Measurements from ENCODE around the gene SPRYD3. TPM values are rescaled to one million over a fixed set of nuclear protein-coding genes. Genes with fewer than 3 reads are reported as not detected.
A peak's percentile ranks its signal among the peaks of the same experiment; 100 is the strongest.

SPRYD3 gene, protein sequence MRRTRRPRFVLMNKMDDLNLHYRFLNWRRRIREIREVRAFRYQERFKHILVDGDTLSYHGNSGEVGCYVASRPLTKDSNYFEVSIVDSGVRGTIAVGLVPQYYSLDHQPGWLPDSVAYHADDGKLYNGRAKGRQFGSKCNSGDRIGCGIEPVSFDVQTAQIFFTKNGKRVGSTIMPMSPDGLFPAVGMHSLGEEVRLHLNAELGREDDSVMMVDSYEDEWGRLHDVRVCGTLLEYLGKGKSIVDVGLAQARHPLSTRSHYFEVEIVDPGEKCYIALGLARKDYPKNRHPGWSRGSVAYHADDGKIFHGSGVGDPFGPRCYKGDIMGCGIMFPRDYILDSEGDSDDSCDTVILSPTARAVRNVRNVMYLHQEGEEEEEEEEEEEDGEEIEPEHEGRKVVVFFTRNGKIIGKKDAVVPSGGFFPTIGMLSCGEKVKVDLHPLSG
- total RNA-seq (9.1 TPM), polyA plus RNA-seq (17.3 TPM)
- long read RNA-seq, donor 1 = 0 reads
- long read RNA-seq, donor 2 = 0 reads
- long read RNA-seq, donor 3, transcript SPRYD3-201 (11 exons, 2,932 nt) = major isoform, 6 of 6 reads
- long read RNA-seq, donor 3, partial matches to known transcripts = 0 of 6 reads
- long read RNA-seq, donor 3, other reads (novel, unspliced or antisense) = 0 of 6 reads
- long read RNA-seq, donor 4, partial matches to known transcripts = 0 of 3 reads
- long read RNA-seq, donor 4, other reads (novel, unspliced or antisense) = 0 of 3 reads
- long read RNA-seq, donor 5, partial matches to known transcripts = 0 of 4 reads
- long read RNA-seq, donor 5, other reads (novel, unspliced or antisense) = 0 of 4 reads
- long read RNA-seq, donor 6, partial matches to known transcripts = 0 of 2 reads
- long read RNA-seq, donor 6, other reads (novel, unspliced or antisense) = 0 of 2 reads
- long read RNA-seq, donor 7, partial matches to known transcripts = 0 of 2 reads
- long read RNA-seq, donor 7, other reads (novel, unspliced or antisense) = 0 of 2 reads
- long read RNA-seq, donor 8, partial matches to known transcripts = 0 of 3 reads
- long read RNA-seq, donor 8, other reads (novel, unspliced or antisense) = 0 of 3 reads
- long read RNA-seq, donor 9, partial matches to known transcripts = 0 of 1 reads
- long read RNA-seq, donor 9, other reads (novel, unspliced or antisense) = 0 of 1 reads
- long read RNA-seq, donor 10, partial matches to known transcripts = 0 of 1 reads
- long read RNA-seq, donor 10, other reads (novel, unspliced or antisense) = 0 of 1 reads

DNA sequence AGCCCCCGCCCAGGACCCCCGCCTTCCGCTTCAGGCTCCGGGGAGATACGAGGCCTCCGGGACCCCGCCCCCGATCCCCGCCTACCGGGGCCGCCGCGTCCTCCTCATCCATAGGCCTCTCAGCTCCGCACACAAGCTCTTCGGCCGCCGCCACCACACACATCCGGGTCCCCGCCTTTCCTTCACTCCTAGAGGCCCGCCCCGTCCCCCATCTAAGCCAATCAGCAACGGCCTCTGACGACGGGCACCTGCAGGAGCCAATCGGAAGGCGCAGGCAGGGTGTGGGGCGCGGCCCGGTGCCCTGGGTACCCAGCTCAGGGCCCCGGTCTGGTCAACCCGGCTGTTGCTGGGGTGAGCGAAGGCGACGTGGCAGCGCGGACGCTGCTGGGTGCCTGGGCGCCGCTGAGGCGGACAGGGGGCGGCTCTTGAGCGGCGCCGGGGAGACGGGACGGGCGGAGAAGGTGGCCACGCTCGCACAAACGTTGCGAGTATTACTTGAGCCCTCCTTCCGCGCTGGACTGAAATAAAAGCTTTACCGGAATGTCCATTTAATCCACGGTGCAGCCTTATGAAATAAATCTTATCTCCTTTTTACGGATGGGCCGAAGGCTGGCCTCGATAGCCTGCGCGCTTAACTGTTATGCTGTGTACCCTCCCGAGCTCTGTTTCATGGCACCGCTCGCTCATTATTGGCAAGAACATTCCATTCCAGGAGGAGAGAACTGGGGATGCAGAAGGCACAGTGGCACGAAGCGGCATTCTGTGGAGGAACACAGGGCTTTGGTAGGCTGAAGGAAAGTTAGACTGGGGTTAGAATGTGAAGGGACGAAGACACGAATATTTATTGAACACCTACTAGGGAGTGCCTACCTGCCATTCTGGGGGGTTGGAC is at the start of gene SPRYD3:
Gene SPRYD3, minus strand, starts transcription at position 165 of the 892 bp plus-strand sequence. Its CDS starts 57 bp downstream, at position 108.
- peak; percentile 77 to 98 (median 94) for DNase-seq (ENCODE audit: low read depth in 6 of 9, low spot score in 9 of 9)
- H3K27ac ChIP-seq (ENCODE audit: low read depth in 1 of 2, low read length in 1 of 2) = peak within 1 kb of the TSS; percentile 74 to 94
- no peaks in the 10 kb centered on the region for H3K27me3 ChIP-seq (ENCODE audit: control insufficient read depth in 2 of 2, insufficient read depth in 1 of 2, low read length in 1 of 2)
- 5% methylated on average over 67 of the region's 67 CpGs for WGBS
- H3K36me3 ChIP-seq (ENCODE audit: control insufficient read depth in 2 of 2, insufficient read depth in 2 of 2, low read length in 1 of 2) = peaks cover 18 to 26% of the 10 kb centered on the region in 2 donors
- H3K4me3 ChIP-seq (ENCODE audit: low read length in 2 of 2) = peak within 1 kb of the TSS; percentile 66 to 84
- peaks cover 7 to 18% of the 10 kb centered on the region in 2 donors for H3K4me1 ChIP-seq (ENCODE audit: control insufficient read depth in 2 of 2, insufficient read depth in 2 of 2, low read length in 2 of 2)
- no peaks in the 10 kb centered on the region for H3K9me3 ChIP-seq (ENCODE audit: control insufficient read depth in 2 of 2, insufficient read depth in 1 of 2, low read length in 1 of 2)

DNA sequence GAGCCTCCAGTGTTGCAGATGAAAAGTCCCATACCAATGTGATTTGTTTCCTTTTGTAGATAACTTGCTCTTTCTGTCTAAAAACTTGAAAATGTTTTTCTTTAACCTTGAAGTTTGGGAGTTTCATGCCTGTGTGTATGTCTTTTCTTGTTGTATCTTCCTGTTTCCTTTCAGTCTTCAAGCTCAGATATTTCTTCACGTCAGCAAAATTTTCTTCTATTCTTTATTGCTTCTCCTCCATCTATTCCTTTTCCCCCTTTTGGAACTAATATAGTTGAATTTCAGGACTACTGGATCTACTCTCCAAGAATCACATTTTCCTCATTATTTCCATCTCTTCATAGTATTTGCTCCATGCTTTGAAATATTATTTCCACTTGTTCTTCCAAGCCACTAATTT is 48.0 kb upstream of the SPRYD3 start:
- Histone ChIP-seq H3K36me3 (ENCODE audit: control insufficient read depth in 2 of 2, insufficient read depth in 2 of 2, low read length in 1 of 2) (no peaks in the 10 kb centered on the region), H3K4me1 (ENCODE audit: control insufficient read depth in 2 of 2, insufficient read depth in 2 of 2, low read length in 2 of 2) (no peaks in the 10 kb centered on the region), H3K27me3 (ENCODE audit: control insufficient read depth in 2 of 2, insufficient read depth in 1 of 2, low read length in 1 of 2) (no peaks in the 10 kb centered on the region), H3K4me3 (ENCODE audit: low read length in 2 of 2) (no peak overlapping the region), H3K9me3 (ENCODE audit: control insufficient read depth in 2 of 2, insufficient read depth in 1 of 2, low read length in 1 of 2) (no peaks in the 10 kb centered on the region), H3K27ac (ENCODE audit: low read depth in 1 of 2, low read length in 1 of 2) (no peak overlapping the region)
- WGBS = 89% methylated on average over 1 of the region's 1 CpG
- DNase-seq (ENCODE audit: low read depth in 6 of 9, low spot score in 9 of 9) = no peak

DNA sequence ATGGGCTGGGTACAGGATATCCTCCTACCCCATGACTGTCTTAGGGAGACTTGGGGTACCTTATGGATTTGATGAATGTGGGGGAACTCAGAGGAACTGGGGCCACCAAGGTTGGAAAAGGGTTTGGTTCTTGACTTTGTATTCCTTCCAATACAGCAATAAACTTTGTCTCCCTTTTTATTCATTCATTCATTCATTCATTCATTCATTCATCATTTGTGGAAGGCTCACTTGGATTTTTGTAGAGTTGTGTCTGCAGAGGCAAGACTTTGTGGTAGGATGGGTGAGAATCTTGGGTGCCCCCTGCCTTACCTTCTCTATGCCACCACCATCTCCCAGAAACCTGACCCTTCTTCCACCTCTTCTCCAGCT is 45.1 kb upstream of the SPRYD3 start:
- Histone ChIP-seq H3K27ac (ENCODE audit: low read depth in 1 of 2, low read length in 1 of 2) (no peak overlapping the region), H3K36me3 (ENCODE audit: control insufficient read depth in 2 of 2, insufficient read depth in 2 of 2, low read length in 1 of 2) (no peaks in the 10 kb centered on the region)

DNA sequence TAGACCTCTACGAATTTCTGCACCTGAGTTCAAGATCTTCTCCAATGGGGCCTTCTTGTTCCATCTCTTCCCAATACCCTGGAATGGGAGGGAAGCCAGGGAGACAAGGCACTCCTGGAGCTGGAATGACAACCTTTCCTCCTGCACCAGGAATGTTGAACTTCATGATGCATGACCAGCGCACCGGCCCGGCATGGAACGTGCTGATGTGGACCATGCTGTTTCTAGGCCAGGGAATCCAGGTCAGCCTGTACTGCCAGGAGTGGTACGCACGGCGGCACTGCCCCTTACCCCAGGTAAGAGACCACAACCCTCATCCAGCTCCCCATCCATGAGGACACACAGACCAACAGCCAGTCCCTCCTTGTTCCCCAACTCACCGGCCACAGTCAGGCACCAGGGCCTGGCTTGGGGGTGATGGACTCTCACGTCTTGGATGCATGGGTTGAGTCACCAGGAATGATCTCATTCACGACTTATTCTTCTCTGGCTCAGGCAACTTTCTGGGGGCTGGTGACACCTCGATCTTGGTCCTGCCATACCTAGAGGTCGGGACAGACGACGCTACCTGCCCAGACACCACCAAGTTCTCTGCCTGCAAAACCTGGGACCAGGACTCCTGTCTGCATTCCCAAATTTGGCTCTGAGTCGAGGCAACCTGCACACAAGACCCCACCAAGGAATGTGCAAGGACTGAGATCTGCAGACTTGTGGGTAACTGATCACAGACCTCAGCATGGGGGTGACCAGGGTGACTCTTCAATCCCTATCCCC is 44.6 kb upstream of the SPRYD3 start:
- Histone ChIP-seq H3K27me3 (ENCODE audit: control insufficient read depth in 2 of 2, insufficient read depth in 1 of 2, low read length in 1 of 2) (no peaks in the 10 kb centered on the region), H3K9me3 (ENCODE audit: control insufficient read depth in 2 of 2, insufficient read depth in 1 of 2, low read length in 1 of 2) (no peaks in the 10 kb centered on the region), H3K36me3 (ENCODE audit: control insufficient read depth in 2 of 2, insufficient read depth in 2 of 2, low read length in 1 of 2) (no peaks in the 10 kb centered on the region), H3K27ac (ENCODE audit: low read depth in 1 of 2, low read length in 1 of 2) (no peak overlapping the region), H3K4me1 (ENCODE audit: control insufficient read depth in 2 of 2, insufficient read depth in 2 of 2, low read length in 2 of 2) (no peaks in the 10 kb centered on the region), H3K4me3 (ENCODE audit: low read length in 2 of 2) (no peak overlapping the region)
- WGBS = 97% methylated on average over 16 of the region's 16 CpGs
- no peak for DNase-seq (ENCODE audit: low read depth in 6 of 9, low spot score in 9 of 9)

More for the DNA sequence above, 45.1 kb upstream of the SPRYD3 start:
- Histone ChIP-seq H3K27me3 (ENCODE audit: control insufficient read depth in 2 of 2, insufficient read depth in 1 of 2, low read length in 1 of 2) (no peaks in the 10 kb centered on the region), H3K4me1 (ENCODE audit: control insufficient read depth in 2 of 2, insufficient read depth in 2 of 2, low read length in 2 of 2) (no peaks in the 10 kb centered on the region), H3K9me3 (ENCODE audit: control insufficient read depth in 2 of 2, insufficient read depth in 1 of 2, low read length in 1 of 2) (no peaks in the 10 kb centered on the region), H3K4me3 (ENCODE audit: low read length in 2 of 2) (no peak overlapping the region)
- no peak for DNase-seq (ENCODE audit: low read depth in 6 of 9, low spot score in 9 of 9)

DNA sequence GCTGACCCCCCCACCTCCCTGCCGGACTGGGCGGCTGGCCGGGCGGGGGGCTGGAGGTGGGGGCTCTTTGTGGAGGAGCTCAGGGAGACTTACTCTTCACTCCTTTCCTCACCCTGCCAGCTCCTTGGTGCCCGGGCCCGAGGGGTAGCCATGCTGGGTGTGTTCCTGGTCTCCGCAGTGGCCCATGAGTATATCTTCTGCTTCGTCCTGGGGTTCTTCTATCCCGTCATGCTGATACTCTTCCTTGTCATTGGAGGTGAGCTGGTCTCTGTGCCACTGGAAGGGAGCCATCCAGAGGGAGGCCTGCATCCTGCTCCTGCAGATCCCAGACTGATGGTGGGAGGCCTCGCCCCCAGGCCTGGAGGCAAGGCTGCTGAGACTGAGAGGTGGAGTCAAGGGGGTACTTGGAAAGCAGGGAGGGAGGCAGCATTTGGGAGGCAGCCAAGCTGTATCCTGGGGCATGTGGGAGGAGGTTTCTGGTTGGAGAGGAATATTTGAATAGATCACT is 43.8 kb upstream of the SPRYD3 start:
- WGBS = 97% methylated on average over 10 of the region's 10 CpGs
- Histone ChIP-seq H3K27me3 (ENCODE audit: control insufficient read depth in 2 of 2, insufficient read depth in 1 of 2, low read length in 1 of 2) (no peaks in the 10 kb centered on the region), H3K4me1 (ENCODE audit: control insufficient read depth in 2 of 2, insufficient read depth in 2 of 2, low read length in 2 of 2) (no peaks in the 10 kb centered on the region), H3K27ac (ENCODE audit: low read depth in 1 of 2, low read length in 1 of 2) (no peak overlapping the region), H3K9me3 (ENCODE audit: control insufficient read depth in 2 of 2, insufficient read depth in 1 of 2, low read length in 1 of 2) (no peaks in the 10 kb centered on the region), H3K4me3 (ENCODE audit: low read length in 2 of 2) (no peak overlapping the region), H3K36me3 (ENCODE audit: control insufficient read depth in 2 of 2, insufficient read depth in 2 of 2, low read length in 1 of 2) (no peaks in the 10 kb centered on the region)
- DNase-seq (ENCODE audit: low read depth in 6 of 9, low spot score in 9 of 9) = no peak

DNA sequence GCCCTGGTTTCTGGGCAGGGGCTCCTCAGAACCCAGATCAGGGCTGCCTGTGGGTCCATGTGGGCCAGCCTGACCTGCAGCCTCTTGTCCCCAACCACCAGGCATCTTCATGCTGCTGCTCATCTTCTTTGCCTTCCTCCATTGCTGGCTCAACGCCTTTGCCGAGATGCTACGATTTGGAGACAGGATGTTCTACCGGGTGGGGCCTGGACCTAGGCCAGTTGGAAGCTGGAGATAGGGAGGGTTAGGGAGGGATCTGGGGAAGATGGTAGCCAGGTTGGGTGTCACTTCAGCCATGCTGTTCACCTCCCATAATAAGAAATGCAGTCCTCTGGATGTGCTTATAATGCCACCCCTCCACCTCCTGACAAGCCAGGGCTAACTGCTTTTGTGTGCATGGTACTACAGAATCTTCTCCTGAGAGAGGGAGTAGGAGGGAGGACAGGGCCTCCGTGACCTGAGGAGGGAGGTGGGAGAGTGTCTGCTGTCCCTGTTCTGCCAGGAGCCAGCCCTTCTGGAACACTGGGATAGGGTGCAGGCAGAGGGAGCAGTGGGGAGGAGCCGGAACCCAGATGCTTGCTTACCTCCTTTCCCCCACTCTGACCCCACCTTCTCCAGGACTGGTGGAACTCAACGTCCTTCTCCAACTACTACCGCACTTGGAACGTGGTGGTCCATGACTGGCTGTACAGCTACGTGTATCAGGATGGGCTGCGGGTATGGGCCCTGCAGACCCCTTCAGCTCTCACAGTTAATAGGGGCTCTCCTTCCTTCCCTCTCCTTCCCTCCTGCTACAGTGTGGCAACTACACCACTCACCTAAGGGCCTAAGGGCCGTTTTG is 41.7 kb upstream of the SPRYD3 start:
- H3K4me1 ChIP-seq (ENCODE audit: control insufficient read depth in 2 of 2, insufficient read depth in 2 of 2, low read length in 2 of 2) = no peaks in the 10 kb centered on the region
- no peaks in the 10 kb centered on the region for H3K9me3 ChIP-seq (ENCODE audit: control insufficient read depth in 2 of 2, insufficient read depth in 1 of 2, low read length in 1 of 2)
- DNase-seq (ENCODE audit: low read depth in 6 of 9, low spot score in 9 of 9) = no peak
- H3K27me3 ChIP-seq (ENCODE audit: control insufficient read depth in 2 of 2, insufficient read depth in 1 of 2, low read length in 1 of 2) = no peaks in the 10 kb centered on the region
- no peak overlapping the region for H3K4me3 ChIP-seq (ENCODE audit: low read length in 2 of 2)
- H3K36me3 ChIP-seq (ENCODE audit: control insufficient read depth in 2 of 2, insufficient read depth in 2 of 2, low read length in 1 of 2) = no peaks in the 10 kb centered on the region
- WGBS = 97% methylated on average over 12 of the region's 12 CpGs
- H3K27ac ChIP-seq (ENCODE audit: low read depth in 1 of 2, low read length in 1 of 2) = no peak overlapping the region

DNA sequence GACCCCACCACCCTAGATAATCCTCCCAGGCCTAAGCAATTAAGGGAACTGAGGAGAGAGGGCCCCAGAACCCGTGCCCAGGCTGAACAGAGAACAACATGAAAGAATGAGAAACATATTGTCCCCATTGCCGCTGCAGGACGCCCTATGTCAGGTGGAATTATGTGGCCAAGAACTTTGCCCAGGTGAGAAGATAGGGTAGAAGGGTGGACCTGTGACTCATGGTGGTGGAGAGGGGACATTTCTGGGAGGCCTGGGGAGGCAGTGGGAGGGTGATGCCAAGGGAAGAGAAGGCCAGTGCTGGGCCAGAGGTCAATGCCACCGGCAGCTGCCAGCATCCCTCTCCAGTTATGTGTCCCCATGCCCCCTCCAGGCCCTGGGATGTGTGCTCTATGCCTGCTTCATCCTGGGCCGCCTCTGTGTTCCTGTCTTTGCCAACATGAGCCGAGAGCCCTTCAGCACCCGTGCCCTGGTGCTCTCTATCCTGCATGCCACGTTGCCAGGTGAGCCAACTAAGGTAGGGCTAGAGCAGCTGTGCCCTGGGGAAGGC is 39.6 kb upstream of the SPRYD3 start:
- no peaks in the 10 kb centered on the region for H3K4me1 ChIP-seq (ENCODE audit: control insufficient read depth in 2 of 2, insufficient read depth in 2 of 2, low read length in 2 of 2)
- 95% methylated on average over 8 of the region's 8 CpGs for WGBS

More for the DNA sequence above, 39.6 kb upstream of the SPRYD3 start:
- no peak for DNase-seq (ENCODE audit: low read depth in 6 of 9, low spot score in 9 of 9)
- H3K9me3 ChIP-seq (ENCODE audit: control insufficient read depth in 2 of 2, insufficient read depth in 1 of 2, low read length in 1 of 2) = no peaks in the 10 kb centered on the region
- no peaks in the 10 kb centered on the region for H3K27me3 ChIP-seq (ENCODE audit: control insufficient read depth in 2 of 2, insufficient read depth in 1 of 2, low read length in 1 of 2)
- no peak overlapping the region for H3K4me3 ChIP-seq (ENCODE audit: low read length in 2 of 2)
- no peaks in the 10 kb centered on the region for H3K36me3 ChIP-seq (ENCODE audit: control insufficient read depth in 2 of 2, insufficient read depth in 2 of 2, low read length in 1 of 2)
- no peak overlapping the region for H3K27ac ChIP-seq (ENCODE audit: low read depth in 1 of 2, low read length in 1 of 2)
